ENCODE data around the gene BTK.
A peak's percentile ranks its signal among the peaks of the same experiment; 100 is the strongest.

BTK gene

GRCh38 chrX:101360390-101360789 is 25.6 kb downstream of the BTK start:
- ChIA-PET CTCF (interaction anchor here (1.6 kb wide), 1 partner anchor 30 kb away, joined by 4 read pairs; no protein-coding TSS in a partner anchor), POLR2A (no interaction called here)
- H3K4me3 ChIP-seq (ENCODE audit: low read depth, low read length) = no peak overlapping the region
- TF ChIP-seq CTCF (IDR thresholded peaks at IDR 0.05; ENCODE audit: insufficient read depth, low read length, missing control alignments) = no peak
- no peak for DNase-seq (ENCODE audit: low read depth, low spot score)

GRCh38 chrX:101359966-101360365 is 26.0 kb downstream of the BTK start:
- no peak for DNase-seq (ENCODE audit: low read depth, low spot score)
- TF ChIP-seq CTCF (IDR thresholded peaks at IDR 0.05; ENCODE audit: insufficient read depth, low read length, missing control alignments) = no peak
- no peak overlapping the region for H3K4me3 ChIP-seq (ENCODE audit: low read depth, low read length)
- ChIA-PET POLR2A (no interaction called here), CTCF (interaction anchor here (1.6 kb wide), 1 partner anchor 30 kb away, joined by 4 read pairs; no protein-coding TSS in a partner anchor)

- CTCF ChIA-PET = no interaction called here
- H3K4me3 ChIP-seq (ENCODE audit: low read depth, low read length) = no peak overlapping the region
- POLR2A ChIA-PET = no interaction called here
- no peak for DNase-seq (ENCODE audit: low read depth, low spot score)
- peak; percentile 10 for TF ChIP-seq CTCF (IDR thresholded peaks at IDR 0.05; ENCODE audit: insufficient read depth, low read length, missing control alignments)
Observed at GRCh38 chrX:101357166-101357795, 28.7 kb downstream of the BTK start.

GRCh38 chrX:101349193-101349562 is 36.8 kb downstream of the BTK start:
- ChIA-PET CTCF (interaction anchor here (2.1 kb wide), 1 partner anchor 10 kb away, joined by 6 read pairs; no protein-coding TSS in a partner anchor), POLR2A (interaction anchor here (1.2 to 1.8 kb wide), 2 partner anchors 42 to 130 kb away, joined by 4 to 11 read pairs; partner anchors contain the start of genes DRP2 and RPL36A)
- H3K4me3 ChIP-seq (ENCODE audit: low read depth, low read length) = peak overlapping the region; percentile 80
- DNase-seq (ENCODE audit: low read depth, low spot score) = no peak
- TF ChIP-seq CTCF (IDR thresholded peaks at IDR 0.05; ENCODE audit: insufficient read depth, low read length, missing control alignments) = no peak

GRCh38 chrX:101348452-101349192 is 37.4 kb downstream of the BTK start, which contains the start of gene TIMM8A:
Gene TIMM8A, minus strand, starts transcription at chrX:101348742. Its CDS starts 78 bp downstream, at chrX:101348664.
- DNase-seq (ENCODE audit: low read depth, low spot score) = no peak
- peak within 1 kb of the TSS; percentile 80 for H3K4me3 ChIP-seq (ENCODE audit: low read depth, low read length)
- TF ChIP-seq CTCF (IDR thresholded peaks at IDR 0.05; ENCODE audit: insufficient read depth, low read length, missing control alignments) = no peak
- ChIA-PET POLR2A (interaction anchor here (1.2 to 1.8 kb wide), 2 partner anchors 42 to 129 kb away, joined by 4 to 11 read pairs; partner anchors contain the start of genes DRP2 and RPL36A), CTCF (interaction anchor here (2.1 kb wide), 1 partner anchor 10 kb away, joined by 6 read pairs; no protein-coding TSS in a partner anchor)

GRCh38 chrX:101347859-101348451 is 38.0 kb downstream of the BTK start:
- TF ChIP-seq CTCF (IDR thresholded peaks at IDR 0.05; ENCODE audit: insufficient read depth, low read length, missing control alignments) = no peak
- ChIA-PET CTCF (no interaction called here), POLR2A (interaction anchor here (1.8 kb wide), 1 partner anchor 43 kb away, joined by 11 read pairs; the partner anchor contains the start of gene RPL36A)
- DNase-seq (ENCODE audit: low read depth, low spot score) = no peak
- peak overlapping the region; percentile 80 for H3K4me3 ChIP-seq (ENCODE audit: low read depth, low read length)
